NCI-H187 treated with DMSO at 0.1 percent for 48 hours (cell line): ENCODE measurements around the gene ACTN2.
"Not testable (repeated sequence)": the region's sequence is repeated elsewhere in the genome, so short reads cannot be mapped to it uniquely, and the experiment has no call there.

Source experiments
- DNase-seq: peaks from one replicate; lab custom pipeline; 2025; lab: John Stamatoyannopoulos, UW

ACTN2 gene

GRCh38 chr1:236685917-236686814, at the start of gene ACTN2:
TSS of gene ACTN2 (plus strand) at chr1:236686499. CDS start at chr1:236686674, 175 bp downstream.
- DNase-seq, result no peak

GRCh38 chr1:236638945-236639344, 47.4 kb upstream of the ACTN2 start:
- DNase-seq, result no peak

- DNase-seq, result no peak
Measured at GRCh38 chr1:236639686-236640085, 46.6 kb upstream of the ACTN2 start.

GRCh38 chr1:236642763-236643162, 43.5 kb upstream of the ACTN2 start:
- no peak for DNase-seq

GRCh38 chr1:236645016-236645680, 41.2 kb upstream of the ACTN2 start:
- no peak for DNase-seq

- no peak for DNase-seq
Measured at GRCh38 chr1:236654511-236654910, 31.8 kb upstream of the ACTN2 start.

- no peak for DNase-seq
Measured at GRCh38 chr1:236654957-236655356, 31.3 kb upstream of the ACTN2 start.

- no peak for DNase-seq
Measured at GRCh38 chr1:236657398-236657797, 28.9 kb upstream of the ACTN2 start.

- DNase-seq, result no peak
Measured at GRCh38 chr1:236659792-236660587, 26.3 kb upstream of the ACTN2 start.

- DNase-seq, result no peak
Measured at GRCh38 chr1:236663934-236664333, 22.4 kb upstream of the ACTN2 start.

GRCh38 chr1:236668909-236669308, 17.4 kb upstream of the ACTN2 start:
- not testable (repeated sequence) for DNase-seq

GRCh38 chr1:236670060-236670459, 16.2 kb upstream of the ACTN2 start:
- no peak for DNase-seq

GRCh38 chr1:236673289-236673919, 12.9 kb upstream of the ACTN2 start:
- no peak for DNase-seq

- DNase-seq, result no peak
Measured at GRCh38 chr1:236677641-236678235, 8.6 kb upstream of the ACTN2 start.

GRCh38 chr1:236681219-236681618, 5.1 kb upstream of the ACTN2 start:
- no peak for DNase-seq

GRCh38 chr1:236685205-236685916, 938 bp upstream of the ACTN2 start:
- no peak for DNase-seq

- DNase-seq, result no peak
Measured at GRCh38 chr1:236686815-236687160, 489 bp downstream of the ACTN2 start.

- no peak for DNase-seq
Measured at GRCh38 chr1:236687273-236687672, 974 bp downstream of the ACTN2 start.

- DNase-seq, result no peak
Measured at GRCh38 chr1:236688705-236689104, 2.4 kb downstream of the ACTN2 start.

- DNase-seq, result no peak
Measured at GRCh38 chr1:236689713-236690569, 3.6 kb downstream of the ACTN2 start.
